Activated CD4-positive, alpha-beta T cell treated with anti-CD3 and anti-CD28 coated beads, Interleukin-2, amount 50 U/mL, for 1 hour (primary cell): Measurements from ENCODE around the gene MUSTN1.

Experiments used
- DNase-seq: peaks from one replicate; pipeline ENCODE4 v3.0.0-alpha.2; 2020

The MUSTN1 gene

GRCh38 chr3:52798978-52799476 is 35.8 kb downstream of the MUSTN1 start:
- no peak for DNase-seq

GRCh38 chr3:52798376-52798977 is 36.3 kb downstream of the MUSTN1 start:
- no peak for DNase-seq

DNA sequence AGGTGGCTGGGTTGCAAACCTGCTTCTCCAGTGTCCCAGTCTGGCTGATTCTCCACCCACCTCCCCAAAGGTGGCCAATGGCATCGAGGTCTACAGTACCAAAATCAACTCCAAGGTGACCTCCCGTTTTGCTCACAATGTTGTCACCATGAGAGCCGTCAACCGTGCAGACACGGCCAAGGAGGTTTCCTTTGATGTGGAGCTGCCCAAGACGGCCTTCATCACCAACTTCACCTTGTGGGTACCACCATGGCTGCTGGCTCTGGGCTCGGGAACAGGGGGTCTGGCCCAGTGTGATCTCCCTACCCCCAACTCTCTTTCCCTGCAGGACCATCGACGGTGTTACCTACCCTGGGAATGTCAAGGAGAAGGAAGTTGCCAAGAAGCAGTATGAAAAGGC is 38.4 kb downstream of the MUSTN1 start:
- DNase-seq: no peak

DNA sequence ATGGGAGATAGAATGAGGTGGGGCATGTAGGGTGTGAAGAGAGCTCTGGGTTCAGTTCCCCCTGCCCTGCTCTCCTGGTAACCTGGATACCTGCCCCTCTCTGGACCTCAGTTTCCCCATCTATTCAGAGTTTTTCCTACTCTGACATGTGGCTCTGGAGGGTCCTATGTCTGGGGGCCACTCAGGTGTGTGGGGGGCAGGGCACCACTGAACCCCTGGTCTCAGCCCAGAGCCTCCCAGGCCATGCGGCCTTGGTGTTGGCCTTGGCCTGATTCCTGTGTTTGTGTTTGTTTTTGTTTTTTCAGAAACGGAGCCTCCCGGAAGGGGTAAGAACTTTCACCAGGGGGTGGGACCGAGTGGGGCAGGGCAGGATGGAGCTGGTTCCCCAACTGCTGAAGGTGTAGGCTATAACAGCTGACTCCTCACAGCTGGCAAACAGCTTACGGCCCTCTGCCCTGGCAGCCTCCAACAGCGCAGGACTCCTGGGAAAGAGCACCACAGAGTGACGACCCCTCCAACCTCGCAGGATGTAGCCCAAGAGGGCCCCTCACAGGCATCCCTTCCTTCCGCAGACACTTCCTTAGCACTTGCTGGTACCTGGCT is 39.4 kb downstream of the MUSTN1 start:
- no peak for DNase-seq

- no peak for DNase-seq
Observed at GRCh38 chr3:52794612-52795099, 40.2 kb downstream of the MUSTN1 start, which contains the start of gene ITIH3. ITIH3 (plus strand) TSS chr3:52794796; CDS start chr3:52794804, 8 bp downstream.

DNA sequence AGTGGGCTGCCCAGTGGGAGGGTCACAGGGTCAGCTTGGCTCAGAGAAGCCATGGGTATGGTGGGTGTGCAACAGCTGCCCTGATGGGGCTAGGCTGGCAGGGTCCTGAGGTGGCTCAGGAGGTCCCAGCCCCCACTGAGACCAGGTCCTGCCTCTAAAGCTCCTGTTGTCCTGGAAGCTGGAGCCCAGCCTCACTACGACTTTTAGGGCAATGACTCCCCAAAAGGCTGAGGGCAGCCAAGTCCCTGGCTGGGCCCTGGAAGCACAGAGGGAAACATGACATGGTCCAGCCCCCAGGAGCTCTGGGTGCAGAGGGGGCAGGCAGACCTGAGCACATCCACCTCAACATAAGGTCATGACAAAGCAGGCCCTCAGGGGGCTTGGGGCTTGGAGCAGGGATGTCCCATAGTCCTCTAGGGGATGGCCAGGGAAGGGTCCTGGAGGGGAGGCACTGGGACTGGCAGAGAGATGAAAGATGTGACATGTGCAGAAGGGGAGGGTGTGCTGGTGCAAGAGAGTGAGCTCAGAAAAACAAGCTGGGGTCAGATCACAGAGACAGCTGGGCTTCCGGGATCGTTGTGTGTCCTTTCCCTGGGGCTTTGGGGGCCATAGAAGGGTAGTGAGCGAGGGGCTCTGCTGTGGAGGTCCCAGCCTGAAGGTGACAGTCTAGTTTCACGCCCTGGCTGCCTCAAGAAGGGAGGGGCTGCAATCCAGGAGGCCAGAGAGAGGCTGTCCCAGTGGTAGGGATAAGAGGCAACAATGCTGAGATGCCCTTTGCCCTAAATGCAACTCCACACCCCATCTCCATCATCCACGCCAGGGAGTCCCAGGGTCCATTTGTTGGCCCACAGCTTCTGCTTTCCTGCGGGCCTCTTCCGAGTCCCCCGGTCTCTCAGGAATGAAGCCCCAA is 40.9 kb downstream of the MUSTN1 start:
- no peak for DNase-seq

GRCh38 chr3:52792961-52793695 is 41.7 kb downstream of the MUSTN1 start:
- DNase-seq: no peak

DNA sequence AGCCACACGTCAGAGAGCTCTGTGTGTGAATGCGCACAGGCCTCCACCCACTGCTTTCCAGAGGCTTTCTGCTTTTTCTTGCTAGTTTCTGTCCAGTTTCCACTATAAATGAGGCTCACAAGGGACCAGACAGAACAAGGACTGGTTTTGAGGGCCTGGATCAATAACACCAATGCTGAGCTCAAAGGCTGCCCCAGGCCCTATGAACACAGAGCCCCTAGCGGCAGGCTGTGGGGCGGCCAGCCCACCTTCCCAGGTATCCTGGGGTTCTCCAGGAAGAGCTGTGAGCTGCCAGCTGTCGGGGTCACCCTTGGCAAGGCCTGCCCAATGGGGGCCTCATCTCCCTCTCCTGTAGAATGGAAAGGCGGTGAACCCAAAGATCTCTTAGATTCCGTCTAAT is 42.4 kb downstream of the MUSTN1 start:
- DNase-seq: no peak

- DNase-seq: no peak
Observed at GRCh38 chr3:52791928-52792327, 42.9 kb downstream of the MUSTN1 start.

- DNase-seq: no peak
Observed at GRCh38 chr3:52791366-52791765, 43.5 kb downstream of the MUSTN1 start.

DNA sequence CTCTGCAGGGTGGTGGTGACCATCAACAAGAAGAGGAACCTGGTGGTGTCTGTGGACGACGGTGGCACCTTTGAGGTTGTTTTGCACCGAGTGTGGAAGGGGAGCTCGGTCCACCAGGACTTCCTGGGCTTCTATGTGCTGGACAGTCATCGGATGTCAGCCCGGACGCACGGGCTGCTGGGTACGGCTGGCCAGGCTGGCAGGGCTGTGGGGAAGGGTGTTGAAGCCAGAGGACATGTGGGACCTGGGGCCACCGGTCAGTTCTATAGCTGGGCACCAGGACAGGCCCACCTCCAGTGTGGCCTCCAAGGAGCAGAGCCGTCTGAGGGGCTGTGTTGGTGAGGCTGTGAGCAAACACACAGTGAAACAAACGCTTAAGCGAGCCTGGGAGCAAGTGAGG is 44.1 kb downstream of the MUSTN1 start:
- no peak for DNase-seq

DNA sequence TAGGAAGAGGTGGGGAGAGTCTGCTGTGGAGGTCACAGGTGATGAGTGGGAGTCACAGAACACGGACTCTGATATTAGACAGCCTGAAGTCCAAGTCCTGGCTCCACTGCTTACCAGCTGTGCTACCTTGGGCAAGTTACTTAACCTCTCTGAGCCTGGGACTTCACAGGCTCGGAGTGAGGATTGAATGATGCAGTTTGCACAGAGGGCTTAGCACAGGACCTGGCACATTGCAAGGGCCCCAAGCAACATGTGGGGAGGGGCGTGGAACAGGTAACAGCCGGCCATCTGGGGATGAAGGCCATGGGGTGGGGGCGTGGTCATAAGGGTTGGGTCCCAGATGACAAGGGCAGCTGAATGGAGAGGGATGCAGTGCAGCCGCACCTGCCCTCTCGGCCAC is 44.5 kb downstream of the MUSTN1 start:
- no peak for DNase-seq

GRCh38 chr3:52789746-52790040 is 45.1 kb downstream of the MUSTN1 start:
- no peak for DNase-seq

GRCh38 chr3:52788890-52789745 is 45.7 kb downstream of the MUSTN1 start:
- no peak for DNase-seq

DNA sequence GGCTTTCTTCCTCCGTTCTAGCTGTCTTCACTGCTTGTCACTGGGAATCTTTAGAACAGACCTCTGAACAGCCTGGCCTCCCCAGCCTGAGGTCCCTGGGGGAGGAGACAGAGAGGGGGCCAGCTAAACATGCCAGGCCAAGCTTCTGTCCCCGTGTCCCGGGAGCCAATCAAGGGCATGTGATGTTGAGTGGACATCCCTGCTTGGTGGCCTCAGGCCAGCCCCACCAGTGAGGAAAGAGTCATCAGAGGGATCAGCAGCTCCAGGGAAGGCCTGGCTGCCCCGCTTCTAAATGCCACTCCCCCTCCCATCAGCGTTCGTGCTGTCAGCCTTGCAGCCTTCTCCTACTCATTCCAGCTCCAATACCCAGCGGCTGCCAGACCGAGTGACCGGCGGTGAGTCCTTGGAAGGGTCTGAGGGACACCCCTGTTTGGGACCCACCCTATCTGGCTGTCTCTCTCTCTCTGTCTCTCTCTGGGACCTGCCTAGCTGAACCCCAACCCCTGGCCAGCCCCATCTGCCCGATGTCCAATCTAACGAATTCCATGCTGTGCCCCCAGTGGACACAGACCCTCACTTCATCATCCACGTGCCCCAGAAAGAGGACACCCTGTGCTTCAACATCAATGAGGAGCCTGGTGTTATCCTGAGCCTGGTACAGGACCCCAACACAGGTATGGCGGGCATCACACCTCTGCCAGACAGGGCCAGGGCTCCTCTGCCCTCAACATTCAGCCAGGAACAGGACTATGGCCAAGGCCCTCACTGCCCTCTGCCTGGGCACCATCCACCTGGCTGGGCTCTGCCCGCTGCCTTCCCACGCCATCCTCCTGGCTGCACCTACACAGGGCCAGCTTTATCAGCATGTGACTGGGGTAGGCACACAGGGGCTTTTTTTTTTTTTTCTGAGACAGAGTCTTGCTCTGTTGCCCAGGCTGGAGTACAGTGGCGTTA is 46.9 kb downstream of the MUSTN1 start:
- DNase-seq: no peak

GRCh38 chr3:52787246-52787645 is 47.6 kb downstream of the MUSTN1 start:
- no peak for DNase-seq

DNA sequence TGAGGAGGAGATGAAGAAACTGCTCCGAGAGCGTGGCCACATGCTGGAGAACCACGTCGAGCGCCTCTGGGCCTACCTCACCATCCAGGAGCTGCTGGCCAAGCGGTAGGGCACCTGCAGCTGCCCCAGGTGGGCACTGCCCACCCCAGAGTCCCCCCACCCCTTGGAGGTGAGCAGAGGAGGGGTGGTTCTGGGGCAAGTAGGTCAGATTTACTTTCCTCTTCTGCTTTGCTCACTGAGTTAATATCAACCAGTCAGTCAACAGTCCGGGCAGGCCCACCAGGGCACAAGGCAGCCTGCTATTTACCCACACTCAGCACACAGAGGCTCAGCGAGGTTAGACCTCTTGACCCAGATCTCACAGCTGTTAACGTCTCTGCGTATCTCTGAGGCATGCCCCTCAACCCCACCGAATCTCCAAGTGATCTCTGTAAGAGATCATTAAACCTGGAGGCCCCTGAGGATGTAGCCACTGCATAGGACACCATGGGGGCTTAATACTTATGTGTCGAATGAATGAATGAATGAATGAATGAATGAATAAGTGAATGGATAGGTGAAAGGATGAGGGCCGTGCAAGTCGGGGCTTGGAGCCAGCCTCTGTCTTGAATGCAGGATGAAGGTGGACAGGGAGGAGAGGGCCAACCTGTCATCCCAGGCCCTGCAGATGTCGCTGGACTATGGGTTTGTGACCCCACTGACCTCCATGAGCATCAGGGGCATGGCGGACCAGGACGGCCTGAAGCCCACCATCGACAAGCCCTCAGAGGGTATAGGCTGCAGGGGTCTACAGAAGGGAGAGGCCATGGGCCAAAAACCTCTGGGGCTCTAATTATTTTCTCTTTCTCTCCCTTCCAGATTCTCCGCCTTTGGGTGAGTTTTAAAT is 48.2 kb downstream of the MUSTN1 start:
- no peak for DNase-seq

- no peak for DNase-seq
Observed at GRCh38 chr3:52784931-52785590, 49.8 kb downstream of the MUSTN1 start.

DNA sequence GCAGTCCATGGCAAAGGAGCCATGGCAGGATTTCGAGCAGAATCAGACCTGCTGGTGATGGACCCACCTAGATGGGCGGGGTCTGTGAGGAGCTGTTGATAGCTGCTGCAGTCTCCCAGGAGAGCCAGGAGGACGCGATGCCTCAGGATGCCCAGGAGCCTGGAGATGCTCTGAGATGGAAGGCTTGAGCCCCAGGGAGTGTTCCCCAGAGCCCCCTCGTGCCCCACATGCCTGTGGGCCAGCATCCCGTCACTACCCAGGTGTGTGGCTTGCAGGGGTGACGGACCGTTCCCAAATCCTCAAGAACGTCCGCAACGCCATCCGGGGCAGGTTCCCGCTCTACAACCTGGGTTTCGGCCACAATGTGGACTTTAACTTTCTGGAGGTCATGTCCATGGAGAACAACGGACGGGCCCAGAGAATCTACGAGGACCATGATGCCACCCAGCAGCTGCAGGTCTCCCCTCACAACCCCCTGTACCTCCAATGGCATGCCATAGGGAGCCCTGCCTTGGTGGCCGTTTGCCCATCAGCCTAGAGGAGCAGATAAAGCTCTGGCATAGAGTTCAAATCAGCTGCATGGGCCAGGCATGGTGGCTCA is 50.7 kb downstream of the MUSTN1 start:
- DNase-seq: no peak
